ENCODE data around the gene PPIL3.

GRCh38 chr2:200929334-200930249, 40.7 kb upstream of the PPIL3 start:
- TF ChIP-seq CTCF (IDR thresholded peaks at IDR 0.05) (no peak), POLR2A (IDR thresholded peaks at IDR 0.05) (no peak)

Data from uterus (tissue), 2 donors.